ENCODE data around the gene KCTD14. TPM values are rescaled to one million over a fixed set of nuclear protein-coding genes. Genes with fewer than 3 reads are reported as not detected.
A peak's percentile ranks its signal among the peaks of the same experiment; 100 is the strongest.

KCTD14 gene
- total RNA-seq, 6 experiments from 2014 or later, result 0.17 to 1.5 (median 0.64) TPM

DNA sequence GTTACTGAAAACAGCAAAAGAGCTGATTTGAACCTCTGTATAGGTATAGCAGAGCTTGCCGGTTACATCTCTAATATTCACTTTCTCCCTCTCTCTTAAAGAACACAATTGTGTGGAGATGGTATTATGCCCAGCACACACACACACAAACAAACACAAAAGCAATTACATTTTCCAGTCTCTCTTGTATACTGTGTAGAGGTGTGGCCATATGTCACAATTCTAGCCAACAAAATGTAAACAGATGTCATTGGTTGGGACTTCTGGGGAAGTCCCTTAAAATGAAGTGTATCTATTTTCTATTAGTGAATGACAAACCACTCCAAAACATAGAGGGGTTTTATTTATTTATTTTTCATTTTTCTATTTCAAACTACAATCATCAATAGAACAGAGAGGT, 12.8 kb downstream of the KCTD14 start:
- TF ChIP-seq, protein P1, sequence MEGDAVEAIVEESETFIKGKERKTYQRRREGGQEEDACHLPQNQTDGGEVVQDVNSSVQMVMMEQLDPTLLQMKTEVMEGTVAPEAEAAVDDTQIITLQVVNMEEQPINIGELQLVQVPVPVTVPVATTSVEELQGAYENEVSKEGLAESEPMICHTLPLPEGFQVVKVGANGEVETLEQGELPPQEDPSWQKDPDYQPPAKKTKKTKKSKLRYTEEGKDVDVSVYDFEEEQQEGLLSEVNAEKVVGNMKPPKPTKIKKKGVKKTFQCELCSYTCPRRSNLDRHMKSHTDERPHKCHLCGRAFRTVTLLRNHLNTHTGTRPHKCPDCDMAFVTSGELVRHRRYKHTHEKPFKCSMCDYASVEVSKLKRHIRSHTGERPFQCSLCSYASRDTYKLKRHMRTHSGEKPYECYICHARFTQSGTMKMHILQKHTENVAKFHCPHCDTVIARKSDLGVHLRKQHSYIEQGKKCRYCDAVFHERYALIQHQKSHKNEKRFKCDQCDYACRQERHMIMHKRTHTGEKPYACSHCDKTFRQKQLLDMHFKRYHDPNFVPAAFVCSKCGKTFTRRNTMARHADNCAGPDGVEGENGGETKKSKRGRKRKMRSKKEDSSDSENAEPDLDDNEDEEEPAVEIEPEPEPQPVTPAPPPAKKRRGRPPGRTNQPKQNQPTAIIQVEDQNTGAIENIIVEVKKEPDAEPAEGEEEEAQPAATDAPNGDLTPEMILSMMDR (IDR thresholded peaks at IDR 0.05), result no peak
- H3K27me3 Mint-ChIP-seq (ENCODE audit: insufficient read depth), result peaks cover 7% of the 10 kb centered on the region
- H3K27ac Mint-ChIP-seq, result no peak overlapping the region
- H3K4me3 Mint-ChIP-seq, result no peak overlapping the region
- H3K9me3 Mint-ChIP-seq, result no peaks in the 10 kb centered on the region
- H3K36me3 Mint-ChIP-seq (ENCODE audit: low read depth), result no peaks in the 10 kb centered on the region
- no peaks in the 10 kb centered on the region for H3K4me1 Mint-ChIP-seq (ENCODE audit: low read depth)
- DNase-seq, result no peak

DNA sequence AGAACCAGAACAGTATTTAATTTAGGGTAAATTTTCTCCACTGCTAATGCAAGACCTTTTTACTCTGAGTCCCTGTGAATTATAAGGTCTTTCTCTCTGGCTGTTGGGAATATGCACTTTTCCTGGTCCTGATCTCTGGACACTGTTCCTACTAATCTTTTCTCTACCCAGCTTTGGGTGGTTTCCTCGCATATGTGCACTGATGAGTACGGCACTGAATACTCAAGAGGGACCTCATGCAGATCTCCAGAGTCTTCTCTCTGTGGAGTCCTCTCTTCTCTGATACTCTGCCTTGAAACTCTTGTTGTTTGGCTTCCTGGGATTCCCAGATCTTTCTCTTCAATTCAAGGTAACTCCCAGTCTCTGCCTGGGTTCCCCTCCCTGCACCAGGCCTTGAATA, 14.0 kb downstream of the KCTD14 start:
- DNase-seq, result no peak
- no peak overlapping the region for H3K27ac Mint-ChIP-seq
- H3K36me3 Mint-ChIP-seq (ENCODE audit: low read depth), result no peaks in the 10 kb centered on the region
- no peaks in the 10 kb centered on the region for H3K9me3 Mint-ChIP-seq
- H3K4me1 Mint-ChIP-seq (ENCODE audit: low read depth), result no peaks in the 10 kb centered on the region
- TF ChIP-seq, protein P1 (IDR thresholded peaks at IDR 0.05), result no peak
- no peak overlapping the region for H3K4me3 Mint-ChIP-seq
- H3K27me3 Mint-ChIP-seq (ENCODE audit: insufficient read depth), result peaks cover 7% of the 10 kb centered on the region

DNA sequence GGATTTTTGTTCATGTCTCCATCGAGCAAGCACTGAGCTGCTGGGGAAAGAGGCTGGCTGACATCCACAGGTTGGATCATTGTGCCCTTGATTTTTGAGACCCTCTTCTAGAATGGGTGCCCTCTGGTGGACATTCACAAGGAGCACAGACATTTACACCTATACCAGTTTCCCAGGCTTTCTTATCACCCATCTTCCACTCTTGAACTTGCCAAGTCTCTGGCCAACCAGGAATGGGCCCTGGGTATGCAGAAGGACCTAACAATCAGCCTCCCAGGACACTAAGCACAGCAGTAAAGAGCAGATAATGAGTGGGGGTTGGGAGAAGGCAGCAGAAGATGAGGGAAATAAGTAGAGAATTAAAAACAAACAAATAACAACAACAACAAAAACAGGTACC, 22.9 kb downstream of the KCTD14 start:
- Mint-ChIP-seq H3K27ac (no peak overlapping the region), H3K9me3 (no peaks in the 10 kb centered on the region), H3K36me3 (ENCODE audit: low read depth) (no peaks in the 10 kb centered on the region), H3K4me1 (ENCODE audit: low read depth) (peaks cover 6% of the 10 kb centered on the region; the same call in 1 of the 2 replicates), H3K4me3 (no peak overlapping the region), H3K27me3 (ENCODE audit: insufficient read depth) (peaks cover 4% of the 10 kb centered on the region)
- TF ChIP-seq, protein P1 (IDR thresholded peaks at IDR 0.05), result peak; percentile 89
- DNase-seq, result peak; percentile 60

DNA sequence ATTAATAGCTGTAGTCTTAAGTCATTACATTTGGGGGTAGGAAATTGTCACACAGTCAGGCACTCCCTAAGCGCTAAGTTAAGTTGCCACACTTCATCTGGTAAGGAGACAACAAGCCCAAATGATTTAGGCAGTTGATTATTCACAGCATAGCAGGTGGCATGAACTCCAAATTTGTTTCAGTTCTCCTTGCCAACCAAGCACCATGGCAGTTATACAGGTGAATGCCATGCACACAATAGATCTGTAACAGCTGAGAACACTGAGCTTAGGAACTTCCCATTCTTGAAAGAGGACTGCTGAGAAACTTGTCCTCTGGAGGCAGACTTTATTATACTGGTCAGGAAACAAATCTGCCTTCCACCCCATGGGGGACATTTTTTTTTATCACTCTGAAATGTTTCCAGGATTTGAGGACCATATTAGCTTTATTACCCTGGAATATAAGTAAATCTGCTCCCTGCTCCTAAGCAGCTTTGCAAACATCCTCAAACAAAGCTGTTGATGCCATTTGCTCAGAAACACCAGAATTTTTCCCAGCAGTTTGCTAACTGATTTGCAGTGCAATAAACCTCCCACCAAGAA, 23.5 kb downstream of the KCTD14 start:
- TF ChIP-seq, protein P1 (IDR thresholded peaks at IDR 0.05), result no peak
- no peaks in the 10 kb centered on the region for H3K9me3 Mint-ChIP-seq
- H3K27me3 Mint-ChIP-seq (ENCODE audit: insufficient read depth), result peaks cover 4% of the 10 kb centered on the region
- H3K4me1 Mint-ChIP-seq (ENCODE audit: low read depth), result peaks cover 10% of the 10 kb centered on the region; the same call in 1 of the 2 replicates
- H3K36me3 Mint-ChIP-seq (ENCODE audit: low read depth), result no peaks in the 10 kb centered on the region
- no peak overlapping the region for H3K27ac Mint-ChIP-seq
- H3K4me3 Mint-ChIP-seq, result no peak overlapping the region
- no peak for DNase-seq

DNA sequence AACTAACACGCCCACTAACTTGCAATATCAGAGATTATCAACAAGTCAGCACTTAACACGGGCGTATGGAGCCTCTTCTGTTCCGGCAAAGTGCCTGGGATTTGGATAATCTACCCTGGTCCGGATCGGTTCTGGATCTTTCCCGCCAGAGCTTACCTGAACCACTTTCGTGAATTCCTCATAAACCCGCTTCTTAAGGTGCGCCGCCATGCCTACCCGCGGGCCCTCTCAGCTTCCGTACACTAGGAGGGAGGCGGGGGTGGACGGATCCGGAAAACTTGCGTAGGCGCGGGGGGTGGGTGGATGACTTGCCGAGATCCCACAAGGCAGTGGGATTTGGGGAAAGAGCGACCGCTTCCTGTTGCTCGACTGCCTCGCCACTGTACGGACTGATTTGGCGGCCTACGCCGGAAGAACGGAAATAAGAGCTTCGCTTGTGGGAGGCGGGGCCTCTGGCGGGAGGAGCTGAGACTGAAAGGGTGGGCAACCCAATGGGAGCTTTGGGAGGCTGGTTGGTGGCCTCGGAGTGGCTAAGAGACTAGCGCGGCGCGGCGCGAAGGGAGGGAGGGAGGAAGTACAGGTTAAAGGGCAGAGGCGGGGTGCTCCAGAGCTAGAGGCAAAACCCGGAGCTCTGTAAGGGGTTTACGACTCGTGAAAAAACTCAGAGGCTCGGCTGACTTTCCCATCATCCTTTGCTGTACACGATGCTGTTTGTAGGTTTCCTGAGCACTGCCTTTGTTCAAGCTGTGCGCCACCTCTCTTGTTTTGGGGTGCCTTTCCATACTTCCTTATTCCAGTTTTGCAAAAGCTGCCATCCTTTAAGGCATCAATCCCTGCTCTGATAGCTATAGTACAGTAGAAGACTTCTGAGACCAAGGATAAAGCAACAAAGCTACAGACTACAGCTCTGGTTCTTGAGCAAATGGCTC, 28.4 kb downstream of the KCTD14 start, which contains the start of gene INTS4:
TSS of gene INTS4 (minus strand) at position 235 of the 929 bp plus-strand sequence. CDS start at position 210, 25 bp downstream.
- Mint-ChIP-seq H3K27me3 (ENCODE audit: insufficient read depth) (no peaks in the 10 kb centered on the region), H3K36me3 (ENCODE audit: low read depth) (no peaks in the 10 kb centered on the region), H3K9me3 (no peaks in the 10 kb centered on the region), H3K27ac (peak within 1 kb of the TSS; percentile 88), H3K4me3 (peak within 1 kb of the TSS; percentile 99), H3K4me1 (ENCODE audit: low read depth) (peaks cover 18% of the 10 kb centered on the region)
- peak; percentile 100 for DNase-seq
- TF ChIP-seq, protein P1 (IDR thresholded peaks at IDR 0.05), result no peak; the same call in 1 of the 2 replicates
